GM12892 (cell line): ENCODE results near the gene KCNC1.

Experiments
- DNase-seq: peaks from one replicate; pipeline ENCODE4 v3.0.0; 2011; ENCODE audit not compliant: insufficient read length
- FAIRE-seq: peaks from 2 replicates; lab custom pipeline; 2011; peaks lifted over from hg19 to GRCh38; lab: Jason Lieb, UNC
- POLR2A ChIP-seq: IDR thresholded peaks from 2 replicates; pipeline ENCODE4 v1.6.1; 2011; ENCODE audit warnings: low read depth, low read length, control low read depth
- POLR2AphosphoS5 ChIP-seq: IDR thresholded peaks from 2 replicates; pipeline ENCODE4 v1.6.1; 2011; ENCODE audit warnings: low read depth, low read length, control low read depth
- TAF1 ChIP-seq: IDR thresholded peaks from 2 replicates; pipeline ENCODE4 v1.6.1; 2011; ENCODE audit warnings: low read depth, mild to moderate bottlenecking, control low read depth, low read length, borderline replicate concordance

The KCNC1 gene

DNA sequence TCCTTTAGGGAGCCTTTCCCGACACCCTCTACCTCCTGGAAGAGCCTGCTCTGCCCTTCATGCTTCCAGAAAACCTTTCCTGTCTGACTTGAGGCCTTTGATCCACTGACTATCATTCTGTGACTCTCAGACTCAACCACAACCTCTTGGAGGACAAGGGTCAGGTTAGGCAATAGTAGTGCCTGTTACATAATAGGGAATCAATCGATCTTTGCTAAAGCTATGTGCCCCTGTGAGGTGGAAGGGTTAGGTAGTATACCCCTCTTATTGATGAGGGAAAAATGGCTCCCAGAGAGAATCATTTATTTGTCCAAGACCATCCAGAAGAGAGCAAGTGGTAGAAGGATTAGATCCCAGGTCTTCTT is 16.2 kb downstream of the KCNC1 start:
- no peak for TF ChIP-seq POLR2A
- TF ChIP-seq TAF1, result no peak
- TF ChIP-seq POLR2AphosphoS5, result no peak
- DNase-seq (no peak), FAIRE-seq (no peak)

GRCh38 chr11:17751558-17751957 is 17.0 kb downstream of the KCNC1 start:
- DNase-seq (no peak), FAIRE-seq (no peak)
- no peak for TF ChIP-seq TAF1
- TF ChIP-seq POLR2AphosphoS5, result no peak
- no peak for TF ChIP-seq POLR2A

- DNase-seq, result no peak
- no peak for TF ChIP-seq TAF1
- no peak for FAIRE-seq
Measured at GRCh38 chr11:17752144-17752543, 17.6 kb downstream of the KCNC1 start.

DNA sequence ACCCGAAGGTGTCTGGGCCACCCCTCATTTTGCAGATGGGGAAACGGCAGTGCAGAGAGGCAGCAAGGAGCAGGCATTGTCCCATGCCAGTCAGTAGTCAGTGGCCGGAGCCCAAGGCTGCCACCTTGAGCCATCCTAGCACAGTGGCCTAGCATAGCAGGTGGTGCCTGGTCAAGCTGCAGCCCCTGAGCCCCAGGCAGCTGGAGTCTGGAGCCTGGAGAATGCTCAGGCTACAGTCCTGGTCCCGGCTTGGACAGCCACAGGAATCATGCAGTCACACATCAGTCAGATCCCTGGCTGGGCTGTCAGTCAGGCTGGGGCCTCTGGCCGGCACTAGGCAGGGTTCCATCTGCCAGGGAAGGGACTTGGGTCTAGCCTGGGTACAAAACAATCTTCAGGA is 18.6 kb downstream of the KCNC1 start:
- FAIRE-seq (no peak), DNase-seq (no peak)
- TF ChIP-seq POLR2AphosphoS5 (no peak), POLR2A (no peak), TAF1 (no peak)

- DNase-seq, result no peak
- no peak for FAIRE-seq
- no peak for TF ChIP-seq POLR2AphosphoS5
- TF ChIP-seq POLR2A, result no peak
- TF ChIP-seq TAF1, result no peak
Measured at GRCh38 chr11:17753641-17754040, 19.1 kb downstream of the KCNC1 start.

GRCh38 chr11:17755891-17756290 is 21.3 kb downstream of the KCNC1 start:
- no peak for FAIRE-seq
- no peak for DNase-seq
- no peak for TF ChIP-seq TAF1
- no peak for TF ChIP-seq POLR2A
- no peak for TF ChIP-seq POLR2AphosphoS5

GRCh38 chr11:17760102-17761029 is 25.8 kb downstream of the KCNC1 start:
- DNase-seq, result peak; percentile 54
- no peak for TF ChIP-seq POLR2AphosphoS5
- TF ChIP-seq POLR2A, result no peak
- no peak for TF ChIP-seq TAF1
- peak; percentile 72 for FAIRE-seq

DNA sequence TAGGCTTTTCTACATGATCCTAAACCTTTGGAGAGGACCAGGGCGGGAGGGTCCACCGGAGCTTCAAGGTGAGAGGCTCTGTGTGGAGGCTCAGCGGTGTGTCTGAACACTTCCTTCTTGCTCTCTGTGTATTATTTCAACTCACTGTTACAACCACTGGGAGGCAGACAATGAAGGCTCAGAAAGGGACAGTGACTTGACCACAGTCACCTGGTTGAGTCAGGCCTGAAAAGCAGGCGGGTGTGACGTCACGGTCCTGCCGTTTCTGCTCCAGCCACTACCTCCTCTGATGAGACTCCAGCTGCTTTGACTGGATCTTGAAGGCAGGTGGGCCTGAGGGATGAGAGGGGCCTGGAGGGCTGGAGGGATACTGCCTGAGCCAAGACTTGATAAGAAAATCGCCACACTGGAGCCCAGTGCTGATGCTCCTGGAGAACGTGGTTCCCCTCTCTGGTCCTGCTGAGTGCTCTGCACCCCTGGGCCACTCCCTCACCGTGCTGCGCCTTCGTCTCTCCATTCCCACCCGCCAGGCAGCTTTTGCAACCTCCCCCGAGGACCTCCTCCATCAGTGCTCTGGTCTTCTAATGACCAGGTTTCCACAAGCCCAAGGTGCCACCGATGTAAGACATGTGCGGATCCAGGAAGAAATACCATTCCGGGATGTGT is 27.9 kb downstream of the KCNC1 start:
- no peak for TF ChIP-seq TAF1
- DNase-seq (no peak), FAIRE-seq (no peak)

GRCh38 chr11:17763244-17763643 is 28.7 kb downstream of the KCNC1 start:
- DNase-seq (no peak), FAIRE-seq (no peak)
- TF ChIP-seq POLR2AphosphoS5 (no peak), POLR2A (no peak), TAF1 (no peak)

DNA sequence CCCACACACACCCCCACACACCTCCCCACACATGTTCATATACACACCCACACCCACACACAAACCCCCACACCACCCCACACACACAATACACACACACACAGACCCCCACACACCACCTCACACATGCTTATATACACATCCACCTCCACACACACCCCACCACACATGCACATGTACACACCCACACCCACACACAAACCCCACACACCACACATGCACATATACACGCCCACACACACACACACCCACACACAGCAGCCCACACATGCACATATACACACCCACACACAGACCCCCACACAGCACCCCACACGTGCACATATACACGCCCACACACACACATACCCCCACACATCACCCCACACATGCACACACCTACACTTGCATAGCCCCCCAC is 29.1 kb downstream of the KCNC1 start:
- DNase-seq, result no peak
- no peak for TF ChIP-seq POLR2A
- no peak for TF ChIP-seq POLR2AphosphoS5
- TF ChIP-seq TAF1, result no peak
- no peak for FAIRE-seq

- FAIRE-seq, result no peak
Measured at GRCh38 chr11:17764446-17765218, 30.1 kb downstream of the KCNC1 start.

More at GRCh38 chr11:17764446-17765218, 30.1 kb downstream of the KCNC1 start:
- TF ChIP-seq POLR2AphosphoS5 (no peak), TAF1 (no peak), POLR2A (no peak)
- DNase-seq, result no peak
